ENCODE data around the gene CYREN. TPM values are rescaled to one million over a fixed set of nuclear protein-coding genes. Genes with fewer than 3 reads are reported as not detected.

CYREN gene
- total and polyA plus RNA-seq, 10 donors: 21.2 to 55.0 (median 44.1) TPM

- intact Hi-C loops (cut with DNase I; ENCODE audit: low total_unique reads): no loop called here
- Histone ChIP-seq H3K27me3 (replicated peaks in 1 of 7) (no peaks in the 10 kb centered on the region), H3K4me1 (no peaks in the 10 kb centered on the region), H3K4me3 (no peak overlapping the region), H3K27ac (no peak overlapping the region), H3K36me3 (peaks cover 0 to 100% (median 80%) of the 10 kb centered on the region in 6 donors), H3K9me3 (peaks cover 0 to 14% (median 3%) of the 10 kb centered on the region in 8 donors)
- 90 to 98% (median 93%) methylated on average over 12 of the region's 12 CpGs for WGBS, 5 donors
- peak; percentile 59 for DNase-seq
- TF ChIP-seq POLR2AphosphoS5 (IDR thresholded peaks at IDR 0.05) (peak in 1 of 3 donors; percentile 9), CTCF (IDR thresholded peaks at IDR 0.05 in 8 of 11, conservative IDR thresholded peaks at IDR 0.05 in 3 of 11) (no peak), POLR2A (IDR thresholded peaks at IDR 0.05) (no peak)
Measured at GRCh38 chr7:135188298-135188984, 17.9 kb upstream of the CYREN start.

GRCh38 chr7:135186841-135187253 is 16.3 kb upstream of the CYREN start:
- no peaks in the 10 kb centered on the region for H3K27me3 ChIP-seq (replicated peaks in 1 of 7)
- peak; percentile 71 for DNase-seq
- H3K4me3 ChIP-seq: no peak overlapping the region
- 70 to 100% (median 77%) methylated on average over 2 to 12 of the region's 12 CpGs for WGBS, 5 donors
- TF ChIP-seq CTCF (IDR thresholded peaks at IDR 0.05 in 8 of 11, conservative IDR thresholded peaks at IDR 0.05 in 3 of 11) (no peak), POLR2A (IDR thresholded peaks at IDR 0.05) (no peak), POLR2AphosphoS5 (IDR thresholded peaks at IDR 0.05) (no peak)
- H3K4me1 ChIP-seq: no peaks in the 10 kb centered on the region
- H3K27ac ChIP-seq: no peak overlapping the region
- intact Hi-C loops (cut with DNase I; ENCODE audit: low total_unique reads): no loop called here
- peaks cover 4 to 30% (median 19%) of the 10 kb centered on the region in 8 donors for H3K9me3 ChIP-seq
- peaks cover 0 to 100% (median 81%) of the 10 kb centered on the region in 6 donors for H3K36me3 ChIP-seq

- TF ChIP-seq POLR2AphosphoS5 (IDR thresholded peaks at IDR 0.05): no peak
- no peak for TF ChIP-seq POLR2A (IDR thresholded peaks at IDR 0.05)
- no peak for TF ChIP-seq CTCF (IDR thresholded peaks at IDR 0.05 in 8 of 11, conservative IDR thresholded peaks at IDR 0.05 in 3 of 11)
- no peaks in the 10 kb centered on the region for H3K4me1 ChIP-seq
- peaks cover 0 to 100% (median 82%) of the 10 kb centered on the region in 6 donors for H3K36me3 ChIP-seq
Measured at GRCh38 chr7:135186261-135186540, 15.7 kb upstream of the CYREN start.

GRCh38 chr7:135185471-135186260 is 15.2 kb upstream of the CYREN start:
- Histone ChIP-seq H3K36me3 (peaks cover 0 to 100% (median 80%) of the 10 kb centered on the region in 6 donors), H3K27me3 (replicated peaks in 1 of 7) (no peaks in the 10 kb centered on the region), H3K27ac (no peak overlapping the region), H3K4me3 (no peak overlapping the region), H3K9me3 (peaks cover 10 to 42% (median 30%) of the 10 kb centered on the region in 8 donors), H3K4me1 (no peaks in the 10 kb centered on the region)
- TF ChIP-seq POLR2A (IDR thresholded peaks at IDR 0.05): no peak
- TF ChIP-seq CTCF (IDR thresholded peaks at IDR 0.05 in 8 of 11, conservative IDR thresholded peaks at IDR 0.05 in 3 of 11): no peak
- no peak for TF ChIP-seq POLR2AphosphoS5 (IDR thresholded peaks at IDR 0.05)
- 66 to 79% (median 72%) methylated on average over 5 to 7 of the region's 7 CpGs for WGBS, 5 donors
- DNase-seq: peak; percentile 66
- intact Hi-C loops (cut with DNase I; ENCODE audit: low total_unique reads): no loop called here

More at GRCh38 chr7:135186261-135186540, 15.7 kb upstream of the CYREN start:
- intact Hi-C loops (cut with DNase I; ENCODE audit: low total_unique reads): no loop called here
- no peak overlapping the region for H3K27ac ChIP-seq
- H3K4me3 ChIP-seq: no peak overlapping the region
- no peaks in the 10 kb centered on the region for H3K27me3 ChIP-seq (replicated peaks in 1 of 7)
- no peak for DNase-seq
- H3K9me3 ChIP-seq: peaks cover 6 to 36% (median 25%) of the 10 kb centered on the region in 8 donors
- 85 to 92% (median 88%) methylated on average over 3 of the region's 3 CpGs for WGBS, 5 donors
